Adipocyte (in vitro differentiated cells): ENCODE measurements around the gene SPTSSB.

ENCODE experiments used
- DNase-seq: peaks from one replicate; pipeline ENCODE4 v3.0.0-alpha.2; 2015; ENCODE audit warnings: low read depth
- H3K27me3 ChIP-seq: replicated peaks from 2 replicates; pipeline ENCODE4 v1.7.0; 2013; ENCODE audit warnings: mild to moderate bottlenecking, low read length, moderate library complexity; ENCODE audit not compliant: control insufficient read depth, insufficient read depth
- H3K36me3 ChIP-seq: 2 replicates; pipeline ENCODE4 v1.7.0; 2013; ENCODE audit warnings: low read length, mild to moderate bottlenecking, moderate library complexity; ENCODE audit not compliant: control insufficient read depth, insufficient read depth, severe bottlenecking
- H3K4me1 ChIP-seq: 2 replicates; pipeline ENCODE4 v1.7.0; 2013; ENCODE audit warnings: mild to moderate bottlenecking, low read length, moderate library complexity; ENCODE audit not compliant: control insufficient read depth, insufficient read depth
- H3K4me3 ChIP-seq: 2 replicates; pipeline ENCODE4 v1.7.0; 2013; ENCODE audit warnings: mild to moderate bottlenecking, low read length, moderate library complexity
- H3K9ac ChIP-seq: 2 replicates; pipeline ENCODE4 v1.7.0; 2013; ENCODE audit warnings: mild to moderate bottlenecking, low read length, moderate library complexity
- H3K9me3 ChIP-seq: 2 replicates; pipeline ENCODE4 v1.7.0; 2013; ENCODE audit warnings: mild to moderate bottlenecking, low read length, moderate library complexity; ENCODE audit not compliant: control insufficient read depth

Gene SPTSSB

DNA sequence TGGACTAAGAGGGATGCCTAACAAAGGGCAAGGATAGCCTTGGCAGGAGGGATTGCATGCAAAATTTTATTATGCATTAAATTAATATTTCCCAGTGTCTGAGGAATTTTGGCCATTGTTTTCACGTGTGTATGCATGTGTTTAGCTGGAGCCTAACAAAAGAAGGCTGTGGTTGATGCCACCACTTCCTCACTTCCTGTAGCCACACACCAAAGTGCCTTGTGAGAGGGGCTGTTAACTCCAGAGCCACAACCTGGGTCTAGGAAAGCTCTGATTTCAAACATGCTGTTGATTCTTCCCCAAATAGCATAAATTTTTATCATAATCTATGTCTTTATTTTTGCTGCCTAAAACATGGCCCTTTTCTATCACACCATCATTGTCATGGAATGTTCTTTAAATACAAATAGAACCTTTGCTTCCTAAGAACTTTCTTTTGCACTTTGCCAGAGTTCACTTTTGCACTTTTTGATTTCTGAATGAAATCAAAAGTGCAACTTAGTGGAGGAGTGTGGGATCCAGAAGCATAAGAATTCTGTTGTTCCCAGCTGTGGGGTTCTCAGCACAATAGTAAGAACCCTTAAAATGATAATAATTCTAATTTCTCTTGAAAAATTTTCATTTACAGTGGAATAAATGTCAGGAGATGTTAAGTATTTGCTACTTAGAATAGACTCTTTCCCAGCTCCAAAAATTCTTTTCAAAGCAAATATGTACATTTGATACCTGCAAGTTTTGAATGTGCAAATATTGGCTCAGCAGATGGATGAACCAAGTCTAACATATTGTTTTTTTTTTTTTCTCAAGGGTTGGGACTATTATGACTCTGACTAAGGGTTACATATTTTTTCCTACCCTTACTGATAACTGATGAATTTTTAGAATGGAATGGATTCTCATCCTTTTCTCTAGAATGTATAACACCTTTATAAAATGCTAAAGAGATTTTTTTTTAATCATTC lies 35.6 kb upstream of the SPTSSB start:
- Histone ChIP-seq H3K27me3 (no peaks in the 10 kb centered on the region), H3K9me3 (no peaks in the 10 kb centered on the region), H3K4me3 (no peak overlapping the region), H3K4me1 (no peaks in the 10 kb centered on the region), H3K36me3 (no peaks in the 10 kb centered on the region), H3K9ac (no peak overlapping the region)
- no peak for DNase-seq

- H3K36me3 ChIP-seq: no peaks in the 10 kb centered on the region
- no peak overlapping the region for H3K9ac ChIP-seq
- DNase-seq: no peak
- no peaks in the 10 kb centered on the region for H3K27me3 ChIP-seq
- H3K4me3 ChIP-seq: no peak overlapping the region
- H3K9me3 ChIP-seq: no peaks in the 10 kb centered on the region
- H3K4me1 ChIP-seq: no peaks in the 10 kb centered on the region
These were observed 34.5 kb upstream of the SPTSSB start for GRCh38 chr3:161405836-161406235.

DNA sequence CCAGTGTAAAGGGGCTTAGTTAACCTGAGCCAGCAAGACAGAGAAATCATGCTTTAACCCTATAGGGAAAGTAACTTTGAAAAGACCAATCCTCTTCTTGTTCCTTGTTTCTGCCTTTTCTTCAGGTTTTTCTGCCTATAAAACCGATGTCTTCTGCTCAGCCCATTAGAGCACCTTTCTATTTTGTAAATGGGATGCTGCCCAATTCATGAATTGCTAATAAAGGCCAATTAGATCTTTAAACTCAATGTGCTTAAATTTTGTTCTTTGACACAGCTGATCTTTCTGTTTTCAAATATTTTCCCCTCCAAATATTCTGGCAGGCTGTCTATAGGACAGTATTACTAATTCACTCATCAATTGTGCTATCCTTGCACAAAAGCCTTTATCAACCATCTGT lies 33.8 kb upstream of the SPTSSB start:
- H3K9ac ChIP-seq: no peak overlapping the region
- no peaks in the 10 kb centered on the region for H3K36me3 ChIP-seq
- no peak for DNase-seq
- H3K9me3 ChIP-seq: no peaks in the 10 kb centered on the region
- no peaks in the 10 kb centered on the region for H3K27me3 ChIP-seq
- no peaks in the 10 kb centered on the region for H3K4me1 ChIP-seq
- no peak overlapping the region for H3K4me3 ChIP-seq

GRCh38 chr3:161403251-161403650 lies 31.9 kb upstream of the SPTSSB start:
- H3K9ac ChIP-seq: no peak overlapping the region
- no peaks in the 10 kb centered on the region for H3K4me1 ChIP-seq
- H3K27me3 ChIP-seq: no peaks in the 10 kb centered on the region
- DNase-seq: peak; percentile 40
- H3K36me3 ChIP-seq: no peaks in the 10 kb centered on the region
- H3K4me3 ChIP-seq: no peak overlapping the region
- no peaks in the 10 kb centered on the region for H3K9me3 ChIP-seq

- no peak overlapping the region for H3K4me3 ChIP-seq
- DNase-seq: peak; percentile 59
- no peaks in the 10 kb centered on the region for H3K4me1 ChIP-seq
- H3K9ac ChIP-seq: no peak overlapping the region
- no peaks in the 10 kb centered on the region for H3K27me3 ChIP-seq
- H3K36me3 ChIP-seq: no peaks in the 10 kb centered on the region
- H3K9me3 ChIP-seq: no peaks in the 10 kb centered on the region
These were observed 30.1 kb upstream of the SPTSSB start for GRCh38 chr3:161401389-161401788.

DNA sequence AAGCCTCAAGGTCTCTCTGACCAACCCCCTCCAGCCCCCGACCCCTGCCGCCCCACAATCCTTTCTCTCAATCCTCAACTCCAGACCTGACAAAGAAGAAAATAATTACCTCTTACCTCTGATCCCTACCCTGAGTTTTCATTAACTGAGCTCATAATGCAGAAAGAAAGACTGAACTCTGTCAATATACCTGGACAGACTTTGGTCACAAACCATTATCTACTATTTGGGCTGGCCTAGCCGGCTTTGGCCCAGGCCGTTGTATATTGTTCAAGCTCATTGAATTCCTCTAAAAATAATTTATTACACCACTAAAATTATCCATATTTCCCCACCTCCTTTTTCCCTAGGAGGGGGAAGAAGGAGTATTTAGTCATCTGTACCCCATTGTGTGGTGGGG lies 29.3 kb upstream of the SPTSSB start:
- H3K36me3 ChIP-seq: no peaks in the 10 kb centered on the region
- H3K9ac ChIP-seq: no peak overlapping the region

DNA sequence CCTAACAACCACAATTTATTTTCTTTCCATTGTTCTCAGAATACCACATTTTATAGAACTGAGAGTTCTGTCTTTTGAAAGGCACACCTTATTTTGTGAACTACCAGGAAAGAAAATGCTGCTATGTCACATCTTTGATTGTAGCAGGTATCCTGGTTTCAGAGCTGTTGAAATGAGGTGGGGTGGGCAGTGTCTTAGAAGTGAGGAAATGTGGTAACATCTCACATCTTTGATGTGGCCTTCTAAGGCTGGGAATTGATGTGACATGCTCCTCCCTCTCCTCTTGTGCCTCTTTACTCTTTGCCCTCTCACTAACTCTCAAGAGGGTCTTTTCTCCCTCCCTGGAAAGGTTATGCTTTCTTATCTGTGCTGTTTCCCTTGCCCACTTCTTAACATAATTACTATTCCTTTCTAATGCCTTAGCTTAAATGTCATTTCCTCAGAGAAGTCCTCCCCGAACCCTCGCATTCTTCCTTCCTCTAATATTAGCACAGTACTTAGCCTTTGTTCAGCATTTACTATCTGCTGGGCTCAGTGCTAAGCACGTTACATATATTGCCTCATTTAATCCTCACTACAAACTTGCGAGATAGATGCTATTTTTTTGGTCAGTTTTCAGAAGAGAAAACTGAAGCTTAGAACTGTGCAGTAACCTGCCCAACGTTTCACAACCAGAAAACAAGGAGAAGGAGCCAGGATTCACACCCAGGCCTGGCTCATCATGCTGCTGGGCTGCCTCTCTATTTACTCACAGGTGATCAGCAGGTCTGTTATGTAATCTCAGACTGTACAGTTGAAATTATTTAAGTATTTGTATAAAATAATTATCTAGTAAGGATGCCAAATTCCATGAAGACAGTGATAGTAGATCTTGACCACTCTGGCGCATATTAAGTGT lies 24.0 kb upstream of the SPTSSB start:
- Histone ChIP-seq H3K27me3 (no peaks in the 10 kb centered on the region), H3K4me1 (no peaks in the 10 kb centered on the region), H3K9ac (no peak overlapping the region), H3K9me3 (no peaks in the 10 kb centered on the region), H3K4me3 (no peak overlapping the region), H3K36me3 (no peaks in the 10 kb centered on the region)
- no peak for DNase-seq

More for the DNA sequence above, 29.3 kb upstream of the SPTSSB start:
- H3K27me3 ChIP-seq: no peaks in the 10 kb centered on the region
- no peak for DNase-seq
- H3K4me1 ChIP-seq: no peaks in the 10 kb centered on the region
- no peaks in the 10 kb centered on the region for H3K9me3 ChIP-seq
- no peak overlapping the region for H3K4me3 ChIP-seq

- no peaks in the 10 kb centered on the region for H3K4me1 ChIP-seq
- DNase-seq: no peak
These were observed 22.5 kb upstream of the SPTSSB start for GRCh38 chr3:161393803-161394202.

DNA sequence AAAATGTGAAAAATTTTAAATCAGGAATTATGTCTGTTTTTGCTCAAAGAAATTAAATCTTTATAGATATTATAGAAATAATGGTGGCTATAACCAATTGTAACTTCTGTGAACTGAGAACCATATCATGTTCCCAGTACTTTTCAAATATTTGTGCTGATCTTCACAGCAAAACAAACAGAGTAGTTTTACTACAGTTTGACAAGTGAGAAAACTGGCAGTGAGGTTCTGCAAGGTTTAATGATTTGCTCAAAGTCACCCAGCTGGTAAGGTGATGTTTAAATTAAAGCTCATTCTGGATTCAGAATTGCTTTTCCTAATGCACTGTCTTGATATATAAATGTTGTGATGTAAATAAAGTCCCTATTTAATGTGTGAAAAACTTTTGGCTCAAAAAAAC lies 22.0 kb upstream of the SPTSSB start:
- no peak overlapping the region for H3K9ac ChIP-seq

More at GRCh38 chr3:161393803-161394202, 22.5 kb upstream of the SPTSSB start:
- Histone ChIP-seq H3K4me3 (no peak overlapping the region), H3K36me3 (no peaks in the 10 kb centered on the region), H3K27me3 (no peaks in the 10 kb centered on the region), H3K9me3 (no peaks in the 10 kb centered on the region), H3K9ac (no peak overlapping the region)

GRCh38 chr3:161392853-161393252 lies 21.5 kb upstream of the SPTSSB start:
- Histone ChIP-seq H3K9me3 (no peaks in the 10 kb centered on the region), H3K27me3 (no peaks in the 10 kb centered on the region), H3K36me3 (no peaks in the 10 kb centered on the region), H3K4me1 (no peaks in the 10 kb centered on the region), H3K4me3 (no peak overlapping the region), H3K9ac (no peak overlapping the region)
- DNase-seq: no peak

More for the DNA sequence above, 22.0 kb upstream of the SPTSSB start:
- H3K36me3 ChIP-seq: no peaks in the 10 kb centered on the region
- no peak overlapping the region for H3K4me3 ChIP-seq
- no peaks in the 10 kb centered on the region for H3K9me3 ChIP-seq
- DNase-seq: no peak
- H3K4me1 ChIP-seq: no peaks in the 10 kb centered on the region
- no peaks in the 10 kb centered on the region for H3K27me3 ChIP-seq

GRCh38 chr3:161390200-161390599 lies 18.9 kb upstream of the SPTSSB start:
- Histone ChIP-seq H3K36me3 (no peaks in the 10 kb centered on the region), H3K4me1 (no peaks in the 10 kb centered on the region), H3K9ac (no peak overlapping the region), H3K4me3 (no peak overlapping the region), H3K9me3 (no peaks in the 10 kb centered on the region), H3K27me3 (no peaks in the 10 kb centered on the region)
- DNase-seq: no peak
